OCI-LY7 (cell line): ENCODE results near the gene SERINC5. TPM values are rescaled to one million over a fixed set of nuclear protein-coding genes. Genes with fewer than 3 reads are reported as not detected.
"Not testable (repeated sequence)": the region's sequence is repeated elsewhere in the genome, so short reads cannot be mapped to it uniquely, and the experiment has no call there.

Source experiments
- BruUV-seq: library from RNA; stranded (reverse); fragments of 400-500 nt; replicated peaks from 2 replicates; lab custom pipeline; 2021; lab: Mats Ljungman, UMichigan
- CTCF ChIA-PET: fragments of 300-600 bp; sonication (Branson Sonifier 250); formaldehyde crosslinking; loops from one replicate; lab custom pipeline; 2022; ENCODE audit warnings: antibody characterized with exemption; ENCODE audit not compliant: unreplicated experiment; lab: Charles Lee
- POLR2A ChIA-PET: fragments of 300-600 bp; sonication (Branson Sonifier 250); formaldehyde crosslinking; loops from one replicate; lab custom pipeline; 2022; ENCODE audit warnings: antibody characterized with exemption; lab: Charles Lee
- DNase-seq: peaks from one replicate; pipeline ENCODE4 v3.0.0-alpha.2; 2015; ENCODE audit warnings: low spot score
- H2AFZ ChIP-seq: fragments of 200-600 bp; sonication (generic), shearing (Covaris generic); 2 replicates; pipeline ENCODE4 v1.6.1; 2014; ENCODE audit warnings: mild to moderate bottlenecking, antibody characterized with exemption, low read length, moderate library complexity
- H3K27ac ChIP-seq: fragments of 200-600 bp; sonication (generic); 2 replicates; pipeline ENCODE4 v1.5.1; 2014; ENCODE audit warnings: mixed run types, low read depth, mild to moderate bottlenecking, moderate library complexity, low read length, inconsistent platforms; ENCODE audit not compliant: poor library complexity, severe bottlenecking
- H3K36me3 ChIP-seq: fragments of 200-600 bp; sonication (generic); 2 replicates; pipeline ENCODE4 v1.6.1; 2014; ENCODE audit warnings: mild to moderate bottlenecking, antibody characterized with exemption, low read length, moderate library complexity, mixed read lengths; ENCODE audit not compliant: insufficient read depth
- H3K4me1 ChIP-seq: fragments of 200-600 bp; sonication (generic); 2 replicates; pipeline ENCODE4 v1.5.1; 2014; ENCODE audit warnings: mild to moderate bottlenecking, low read length; ENCODE audit not compliant: insufficient read depth, poor library complexity, severe bottlenecking
- H3K4me2 ChIP-seq: fragments of 200-600 bp; sonication (generic); 2 replicates; pipeline ENCODE4 v1.6.1; 2014; ENCODE audit warnings: mild to moderate bottlenecking, low read length
- H3K4me3 ChIP-seq: fragments of 200-600 bp; sonication (generic); 2 replicates; pipeline ENCODE4 v1.5.1; 2014; ENCODE audit warnings: mild to moderate bottlenecking, low read depth, low read length; ENCODE audit not compliant: poor library complexity, severe bottlenecking
- H3K79me2 ChIP-seq: fragments of 200-600 bp; sonication (generic); 2 replicates; pipeline ENCODE4 v1.6.1; 2016; ENCODE audit warnings: low read depth, mild to moderate bottlenecking, low read length, moderate library complexity, mixed read lengths; ENCODE audit not compliant: insufficient read depth
- H3K9me2 ChIP-seq: fragments of 200-600 bp; sonication (generic); 2 replicates; pipeline ENCODE4 v1.6.1; 2016; ENCODE audit warnings: mild to moderate bottlenecking, low read length, mixed read lengths; ENCODE audit not compliant: insufficient read depth
- H3K9me3 ChIP-seq: fragments of 200-600 bp; sonication (generic); 2 replicates; pipeline ENCODE4 v1.6.1; 2014; ENCODE audit warnings: mild to moderate bottlenecking, mixed run types, low read length, mixed read lengths
- H4K20me1 ChIP-seq: fragments of 200-600 bp; sonication (generic); 2 replicates; pipeline ENCODE4 v1.6.1; 2014; ENCODE audit warnings: mild to moderate bottlenecking, antibody characterized with exemption, low read length, moderate library complexity, mixed read lengths; ENCODE audit not compliant: insufficient read depth
- CTCF ChIP-seq: fragments of 200-600 bp; sonication (generic); conservative IDR thresholded peaks from 2 replicates; pipeline ENCODE4 v1.5.1; 2014; ENCODE audit warnings: mild to moderate bottlenecking, antibody characterized with exemption, low read length, moderate library complexity, mixed read lengths
- EZH2phosphoT487 ChIP-seq: fragments of 200-600 bp; sonication (generic); IDR thresholded peaks from 2 replicates; pipeline ENCODE4 v1.6.1; 2018; ENCODE audit warnings: low read depth, borderline replicate concordance, mild to moderate bottlenecking, mixed run types, antibody characterized with exemption, low read length, moderate library complexity, mixed read lengths
- intact Hi-C: fragments of 100-400 bp; cut with micrococcal nuclease; formaldehyde crosslinking; loops from one replicate; pipeline ENCODE4 v1.10.0; 2022; ENCODE audit not compliant: unreplicated experiment
- total RNA-seq, 2 experiments: library from RNA; depleted of rRNA in 1 of 2; stranded (reverse); fragments of >200 nt in 1 of 2; shearing (Covaris generic) in 1 of 2; gene quantifications; 2 replicates each; pipeline ENCODE4 v1.2.3, GENCODE V29; 2014 to 2022

The SERINC5 gene
- total RNA-seq, 2 experiments from 2014 or later = 31.2 to 87.9 TPM

GRCh38 chr5:80116000-80116399 lies 139.8 kb downstream of the SERINC5 start:
- H2AFZ ChIP-seq = no peak overlapping the region
- BruUV-seq = no TSS peak
- H3K27ac ChIP-seq = no peak overlapping the region
- intact Hi-C loops = no loop called here
- no peak for DNase-seq
- H3K9me2 ChIP-seq = no peaks in the 10 kb centered on the region
- H3K9me3 ChIP-seq = no peaks in the 10 kb centered on the region
- no peaks in the 10 kb centered on the region for H3K4me1 ChIP-seq
- ChIA-PET POLR2A (interaction anchor here (0.7 to 1.5 kb wide), 3 partner anchors 12 to 393 kb away, joined by 3 to 7 read pairs (median 3); no protein-coding TSS in a partner anchor), CTCF (interaction anchor here (0.6 kb wide), 1 partner anchor 10 kb away, joined by 3 read pairs; no protein-coding TSS in a partner anchor)
- no peaks in the 10 kb centered on the region for H4K20me1 ChIP-seq
- H3K4me2 ChIP-seq = no peak overlapping the region
- H3K36me3 ChIP-seq = no peaks in the 10 kb centered on the region
- TF ChIP-seq CTCF (no peak), EZH2phosphoT487 (no peak)
- H3K79me2 ChIP-seq = no peaks in the 10 kb centered on the region
- H3K4me3 ChIP-seq = no peak overlapping the region

- Histone ChIP-seq H3K9me3 (no peaks in the 10 kb centered on the region), H3K79me2 (no peaks in the 10 kb centered on the region), H3K36me3 (no peaks in the 10 kb centered on the region), H3K27ac (no peak overlapping the region), H3K4me3 (no peak overlapping the region), H3K9me2 (no peaks in the 10 kb centered on the region), H3K4me1 (no peaks in the 10 kb centered on the region), H2AFZ (no peak overlapping the region), H4K20me1 (no peaks in the 10 kb centered on the region), H3K4me2 (no peak overlapping the region)
- ChIA-PET POLR2A (interaction anchor here (0.5 to 1.0 kb wide), 2 partner anchors 11 to 580 kb away, joined by 3 read pairs; no protein-coding TSS in a partner anchor), CTCF (no interaction called here)
- no peak for DNase-seq
- TF ChIP-seq EZH2phosphoT487 = no peak
- no peak for TF ChIP-seq CTCF
- intact Hi-C loops = no loop called here
- no TSS peak for BruUV-seq
These were observed 141.0 kb downstream of the SERINC5 start for GRCh38 chr5:80114860-80115259.

GRCh38 chr5:80111376-80111990 lies 144.4 kb downstream of the SERINC5 start:
- DNase-seq, H2AFZ ChIP-seq, H3K9me3 ChIP-seq, H3K27ac ChIP-seq, H3K79me2 ChIP-seq, H3K4me3 ChIP-seq, CTCF ChIA-PET, H3K9me2 ChIP-seq, H3K4me2 ChIP-seq, H4K20me1 ChIP-seq, BruUV-seq, H3K36me3 ChIP-seq, H3K4me1 ChIP-seq, POLR2A ChIA-PET, intact Hi-C loops: not testable (repeated sequence)
